Neuronal stem cell (in vitro differentiated cells): ENCODE data around the gene CROCC2.

Source experiments
- DNase-seq: peaks from one replicate; pipeline ENCODE4 v3.0.0-alpha.2; 2013; ENCODE audit warnings: low spot score
- H2AFZ ChIP-seq: one replicate; pipeline ENCODE4 v1.6.1; 2013; ENCODE audit warnings: mild to moderate bottlenecking, low read length, inconsistent platforms
- H2AK5ac ChIP-seq: 2 replicates; pipeline ENCODE4 v1.6.1; 2013; ENCODE audit warnings: low read depth, mild to moderate bottlenecking, inconsistent platforms, low read length, moderate library complexity, mixed read lengths
- H2BK120ac ChIP-seq: 2 replicates; pipeline ENCODE4 v1.6.1; 2013; ENCODE audit warnings: low read depth, mild to moderate bottlenecking, inconsistent platforms, low read length, moderate library complexity, mixed read lengths
- H2BK12ac ChIP-seq: one replicate; pipeline ENCODE4 v1.6.1; 2013; ENCODE audit warnings: low read length, inconsistent platforms
- H2BK15ac ChIP-seq: 2 replicates; pipeline ENCODE4 v1.6.1; 2013; ENCODE audit warnings: mild to moderate bottlenecking, low read length, inconsistent platforms, mixed read lengths
- H2BK5ac ChIP-seq: one replicate; pipeline ENCODE4 v1.6.1; 2013; ENCODE audit warnings: inconsistent platforms, mild to moderate bottlenecking, low read length, moderate library complexity
- H3K14ac ChIP-seq: one replicate; pipeline ENCODE4 v1.6.1; 2013; ENCODE audit warnings: low read length, inconsistent platforms
- H3K18ac ChIP-seq: 2 replicates; pipeline ENCODE4 v1.6.1; 2013; ENCODE audit warnings: low read length, inconsistent platforms
- H3K23ac ChIP-seq: 2 replicates; pipeline ENCODE4 v1.6.1; 2013; ENCODE audit warnings: low read depth, mild to moderate bottlenecking, mixed read lengths, low read length, inconsistent platforms; ENCODE audit not compliant: poor library complexity
- H3K27ac ChIP-seq: replicated peaks from 3 replicates; pipeline ENCODE4 v1.5.1; 2013; ENCODE audit warnings: low read length, inconsistent platforms
- H3K27me3 ChIP-seq, 3 experiments: 2 replicates each; pipeline ENCODE4 v1.6.1; 2013; ENCODE audit warnings: low read length in 3 of 3, mild to moderate bottlenecking in 2 of 3, inconsistent platforms in 1 of 3, low read depth in 1 of 3, mixed read lengths in 1 of 3, moderate library complexity in 1 of 3; ENCODE audit not compliant: control insufficient read depth in 3 of 3, insufficient read depth in 3 of 3
- H3K36me3 ChIP-seq, 2 donors: replicated peaks in 1 of 2; 2 replicates each; pipeline ENCODE4 v1.6.1; 2013; ENCODE audit warnings: low read length in 2 of 2; ENCODE audit not compliant: control insufficient read depth in 2 of 2, insufficient read depth in 2 of 2
- H3K4ac ChIP-seq: 2 replicates; pipeline ENCODE4 v1.6.1; 2013; ENCODE audit warnings: inconsistent platforms, mild to moderate bottlenecking, low read length, moderate library complexity
- H3K4me1 ChIP-seq, 2 donors: 1 replicate in 1 of 2; 2 replicates in 1 of 2; pipeline ENCODE4 v1.6.1; 2013; ENCODE audit warnings: low read length in 2 of 2, low read depth in 1 of 2; ENCODE audit not compliant: control insufficient read depth in 2 of 2, insufficient read depth in 1 of 2
- H3K4me2 ChIP-seq: one replicate; pipeline ENCODE4 v1.6.1; 2013; ENCODE audit warnings: mild to moderate bottlenecking, low read length, inconsistent platforms; ENCODE audit not compliant: insufficient read depth, poor library complexity, severe bottlenecking
- H3K4me3 ChIP-seq, 2 donors: 2 replicates each; pipeline ENCODE4 v1.5.1; 2013; ENCODE audit warnings: low read length in 2 of 2, mild to moderate bottlenecking in 2 of 2, inconsistent platforms in 1 of 2, moderate library complexity in 1 of 2
- H3K79me1 ChIP-seq: one replicate; pipeline ENCODE4 v1.6.1; 2013; ENCODE audit warnings: low read depth, mild to moderate bottlenecking, inconsistent platforms, low read length, moderate library complexity
- H3K9ac ChIP-seq: one replicate; pipeline ENCODE4 v1.6.1; 2013; ENCODE audit warnings: mild to moderate bottlenecking, low read depth, low read length, inconsistent platforms; ENCODE audit not compliant: poor library complexity
- H3K9me3 ChIP-seq, 2 donors: replicated peaks in 1 of 2; 2 replicates each; pipeline versions ENCODE3 to v1.6.1; 2013; ENCODE audit warnings: low read length in 2 of 2, mild to moderate bottlenecking in 2 of 2, inconsistent platforms in 1 of 2, low read depth in 1 of 2, mixed read lengths in 1 of 2, moderate library complexity in 1 of 2; ENCODE audit not compliant: control insufficient read depth in 2 of 2, insufficient read depth in 1 of 2
- H4K8ac ChIP-seq: one replicate; pipeline ENCODE4 v1.6.1; 2013; ENCODE audit warnings: low read depth, mild to moderate bottlenecking, inconsistent platforms, low read length, moderate library complexity
- H4K91ac ChIP-seq: one replicate; pipeline ENCODE4 v1.6.1; 2013; ENCODE audit warnings: low read length, low read depth, mild to moderate bottlenecking, inconsistent platforms; ENCODE audit not compliant: poor library complexity
- WGBS, 2 donors: extraction: QIAGEN DNeasy Blood & Tissue Kit; methylation state at CpG; one replicate each; pipeline ENCODE4 v1.1.7; 2013; ENCODE audit warnings: missing lambda C conversion rate in 2 of 2, mixed read lengths in 1 of 2; ENCODE audit not compliant: insufficient read length in 2 of 2, insufficient replicate concordance in 1 of 2; ENCODE audit errors: extremely low coverage in 2 of 2; 5-methylcytosine and 5-hydroxymethylcytosine counted together

Gene CROCC2

DNA sequence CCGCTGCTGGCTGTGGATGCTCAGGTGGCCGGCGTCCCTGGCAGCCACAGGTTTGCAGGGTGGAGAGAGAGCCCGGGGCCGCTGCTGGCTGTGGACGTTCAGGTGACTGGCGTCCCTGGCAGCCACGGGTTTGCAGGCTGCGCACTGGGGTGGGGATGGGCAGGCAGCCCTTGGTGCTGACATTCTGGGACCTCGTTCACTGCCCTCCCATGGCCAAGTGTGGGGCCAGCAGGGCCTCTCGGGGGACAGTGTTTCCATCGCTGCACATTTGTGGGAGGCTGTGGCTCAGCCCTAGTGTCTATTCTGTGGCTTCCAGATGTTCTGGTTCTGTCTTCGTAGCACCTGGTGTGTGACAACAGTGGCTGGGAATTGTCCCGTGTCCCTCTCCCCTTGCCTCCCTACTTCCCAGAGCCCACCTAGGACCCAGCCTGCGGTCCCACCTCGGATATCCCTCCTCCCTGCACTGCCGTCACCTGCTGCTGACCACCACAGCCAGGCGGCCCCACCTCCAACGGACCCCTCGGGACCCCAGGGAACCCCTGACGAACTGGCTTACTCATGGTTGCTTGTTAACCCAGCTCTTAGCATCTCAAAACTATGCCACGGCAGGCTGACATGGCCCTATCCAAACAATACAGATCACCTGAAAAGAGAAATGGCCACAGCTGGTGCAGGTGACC is 915 bp downstream of the CROCC2 start:
- peak overlapping the region; percentile 16 for H2BK5ac ChIP-seq
- H3K14ac ChIP-seq: no peak overlapping the region
- H4K8ac ChIP-seq: no peak overlapping the region
- peak overlapping the region; percentile 8 for H3K18ac ChIP-seq
- no peak overlapping the region for H3K9ac ChIP-seq
- no peaks in the 10 kb centered on the region for H3K79me1 ChIP-seq
- H3K4me2 ChIP-seq: no peak overlapping the region
- H3K9me3 ChIP-seq: no peaks in the 10 kb centered on the region
- WGBS, 2 donors: no CpG with 5 or more reads among the region's 22 CpGs
- no peak overlapping the region for H2BK120ac ChIP-seq
- no peak overlapping the region for H2BK15ac ChIP-seq
- H4K91ac ChIP-seq: no peak overlapping the region
- no peak overlapping the region for H2AK5ac ChIP-seq
- H3K4me1 ChIP-seq: peaks cover 4 to 6% of the 10 kb centered on the region in 2 donors
- no peak overlapping the region for H3K4ac ChIP-seq
- no peaks in the 10 kb centered on the region for H3K36me3 ChIP-seq
- no peak overlapping the region for H3K4me3 ChIP-seq
- H3K23ac ChIP-seq: no peak overlapping the region
- H2BK12ac ChIP-seq: no peak overlapping the region
- no peak overlapping the region for H3K27ac ChIP-seq
- H3K27me3 ChIP-seq: peaks cover 0 to 45% (median 0%) of the 10 kb centered on the region in 3 experiments
- no peak for DNase-seq
- no peak overlapping the region for H2AFZ ChIP-seq

GRCh38 chr2:240909216-240909974 is 3.3 kb downstream of the CROCC2 start:
- H2BK5ac ChIP-seq: no peak overlapping the region
- peaks cover 0 to 63% (median 0%) of the 10 kb centered on the region in 3 experiments for H3K27me3 ChIP-seq
- no peak overlapping the region for H3K4me2 ChIP-seq
- no peak overlapping the region for H2AK5ac ChIP-seq
- DNase-seq: no peak
- no peak overlapping the region for H3K23ac ChIP-seq
- H2AFZ ChIP-seq: no peak overlapping the region
- H3K36me3 ChIP-seq: no peaks in the 10 kb centered on the region
- H3K79me1 ChIP-seq: no peaks in the 10 kb centered on the region
- H3K9ac ChIP-seq: peak overlapping the region; percentile 60
- peak overlapping the region; percentile 11 for H3K18ac ChIP-seq
- no peak overlapping the region for H2BK15ac ChIP-seq
- H3K14ac ChIP-seq: no peak overlapping the region
- H3K4me1 ChIP-seq: peaks cover 4 to 6% of the 10 kb centered on the region in 2 donors
- H3K4ac ChIP-seq: no peak overlapping the region
- H3K4me3 ChIP-seq: no peak overlapping the region
- no CpG with 5 or more reads among the region's 17 CpGs for WGBS, 2 donors
- no peak overlapping the region for H4K91ac ChIP-seq
- H2BK120ac ChIP-seq: no peak overlapping the region
- H3K27ac ChIP-seq: no peak overlapping the region
- no peaks in the 10 kb centered on the region for H3K9me3 ChIP-seq
- no peak overlapping the region for H4K8ac ChIP-seq
- H2BK12ac ChIP-seq: no peak overlapping the region

DNA sequence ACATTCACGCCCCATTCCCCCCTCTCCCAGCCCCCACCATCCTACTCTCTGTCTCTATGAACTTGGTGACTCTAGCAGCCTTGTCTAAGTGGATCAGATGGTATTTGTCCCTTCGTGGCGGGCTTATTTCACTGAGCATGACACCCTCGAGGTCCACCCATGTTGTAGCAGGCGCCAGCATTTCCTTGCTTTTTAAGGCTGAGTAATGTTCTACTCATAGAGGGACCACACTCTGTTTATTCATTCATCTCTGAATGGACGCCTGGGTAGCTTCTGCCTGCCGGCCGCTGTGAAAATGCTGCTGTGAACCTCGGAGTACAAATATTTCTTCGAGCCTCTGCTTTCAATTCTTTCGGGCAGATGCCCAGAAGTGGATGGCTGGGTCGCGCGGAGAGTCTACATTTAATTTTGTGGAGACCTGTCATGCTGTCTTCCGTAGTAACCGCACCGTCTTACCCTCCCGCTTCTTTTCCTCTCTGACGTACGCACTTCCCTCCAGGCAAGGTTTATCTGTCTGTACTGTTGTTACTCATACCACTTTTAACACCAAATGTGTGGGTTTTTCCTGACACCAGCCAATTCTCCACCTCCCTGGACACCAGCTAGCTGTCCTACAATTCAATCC is 5.6 kb downstream of the CROCC2 start:
- Histone ChIP-seq H3K23ac (no peak overlapping the region), H3K9me3 (no peaks in the 10 kb centered on the region), H3K4me1 (peaks cover 2 to 3% of the 10 kb centered on the region in 2 donors), H2BK15ac (no peak overlapping the region), H2BK5ac (no peak overlapping the region), H2BK12ac (no peak overlapping the region), H3K4me3 (no peak overlapping the region), H3K36me3 (no peaks in the 10 kb centered on the region), H3K4me2 (no peak overlapping the region), H3K18ac (no peak overlapping the region), H2AK5ac (no peak overlapping the region), H4K91ac (no peak overlapping the region), H2BK120ac (no peak overlapping the region), H3K9ac (no peak overlapping the region), H2AFZ (no peak overlapping the region), H4K8ac (no peak overlapping the region), H3K27me3 (peaks cover 0 to 60% (median 8%) of the 10 kb centered on the region in 3 experiments), H3K27ac (no peak overlapping the region), H3K4ac (no peak overlapping the region), H3K14ac (no peak overlapping the region), H3K79me1 (no peaks in the 10 kb centered on the region)
- no peak for DNase-seq
- WGBS, 2 donors: no CpG with 5 or more reads among the region's 20 CpGs
